NCI-H446 (cell line): ENCODE data around the gene FGD4.
A peak's percentile ranks its signal among the peaks of the same experiment; 100 is the strongest.

Source experiments
- DNase-seq, 2 experiments: peaks; one replicate each; lab custom pipeline; 2025; lab: John Stamatoyannopoulos, UW

FGD4 gene

DNA sequence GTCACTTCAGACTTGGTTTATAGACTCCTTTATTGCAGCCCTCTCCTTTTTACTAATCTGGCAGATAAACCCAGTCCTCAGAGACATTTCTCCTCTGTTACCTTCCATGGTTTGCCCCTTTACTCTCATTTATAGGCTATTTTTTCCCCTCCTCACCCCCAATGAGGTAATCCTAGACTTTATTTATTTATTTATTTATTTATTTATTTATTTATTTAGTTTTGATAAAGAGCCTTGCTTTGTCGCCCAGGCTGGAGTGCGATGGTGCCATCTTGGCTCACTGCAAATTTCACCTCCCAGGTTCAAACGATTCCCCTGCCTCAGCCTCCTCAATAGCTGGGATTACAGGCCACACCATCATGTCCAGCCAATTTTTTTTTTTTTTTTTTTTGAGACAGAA is 8.4 kb downstream of the FGD4 start:
- no peak for DNase-seq

GRCh38 chr12:32413412-32413811 is 14.1 kb downstream of the FGD4 start:
- DNase-seq: no peak

GRCh38 chr12:32418221-32418620 is 18.9 kb downstream of the FGD4 start:
- DNase-seq: no peak

DNA sequence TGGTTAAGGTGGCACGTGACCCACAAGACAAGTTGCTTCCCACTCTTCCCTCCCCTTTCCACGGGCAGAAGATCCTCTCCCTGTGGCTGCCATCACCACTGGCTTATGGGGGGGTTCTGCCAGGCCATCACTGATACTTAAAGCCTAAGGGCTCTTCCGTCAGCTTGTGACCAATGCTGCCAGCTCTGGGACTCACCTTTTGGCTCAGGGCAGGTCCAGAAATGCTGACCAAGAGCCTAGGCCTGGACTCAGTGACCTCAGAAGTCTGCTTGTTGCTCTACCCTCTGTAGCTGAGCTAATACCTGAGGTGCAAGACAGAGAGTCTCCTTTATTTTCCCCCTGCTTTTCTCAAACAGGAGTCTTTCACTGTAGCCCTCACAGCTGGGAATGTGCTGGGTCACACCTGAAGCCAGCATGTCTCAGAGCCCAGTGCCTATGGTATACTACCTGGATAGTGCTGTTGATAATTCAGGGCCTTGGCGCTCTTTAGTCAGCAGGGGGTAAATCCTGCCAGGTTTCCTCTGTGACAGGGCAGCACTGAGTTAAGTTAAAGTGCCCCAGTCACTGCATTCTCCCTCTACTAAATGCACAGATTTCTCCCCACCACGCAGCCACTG is 19.7 kb downstream of the FGD4 start:
- DNase-seq: no peak

DNA sequence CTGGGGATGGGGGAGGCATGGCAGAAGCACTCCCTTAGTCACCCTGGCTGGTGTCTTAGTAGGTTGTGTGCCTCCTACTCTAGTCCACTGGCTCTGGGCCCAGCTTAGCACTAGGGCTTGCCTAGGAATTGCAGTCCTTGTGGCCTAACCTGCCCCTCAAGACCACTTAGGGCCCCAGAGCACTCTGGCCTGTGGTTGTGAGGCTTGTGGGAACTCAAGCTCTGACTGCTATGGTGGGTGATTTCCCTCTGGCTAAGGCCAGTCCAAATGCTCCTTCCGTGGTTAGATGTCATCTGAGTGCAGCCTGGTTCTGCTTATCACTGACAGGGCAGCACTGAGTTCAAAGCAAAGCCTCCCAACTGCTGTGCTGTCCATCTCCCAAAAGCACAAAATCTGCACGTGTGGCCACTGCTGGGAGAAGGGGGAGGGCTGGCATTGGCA is 20.2 kb downstream of the FGD4 start:
- peak in 1 of 2 experiments; percentile 51 for DNase-seq

GRCh38 chr12:32420356-32420755 is 21.0 kb downstream of the FGD4 start:
- no peak for DNase-seq

DNA sequence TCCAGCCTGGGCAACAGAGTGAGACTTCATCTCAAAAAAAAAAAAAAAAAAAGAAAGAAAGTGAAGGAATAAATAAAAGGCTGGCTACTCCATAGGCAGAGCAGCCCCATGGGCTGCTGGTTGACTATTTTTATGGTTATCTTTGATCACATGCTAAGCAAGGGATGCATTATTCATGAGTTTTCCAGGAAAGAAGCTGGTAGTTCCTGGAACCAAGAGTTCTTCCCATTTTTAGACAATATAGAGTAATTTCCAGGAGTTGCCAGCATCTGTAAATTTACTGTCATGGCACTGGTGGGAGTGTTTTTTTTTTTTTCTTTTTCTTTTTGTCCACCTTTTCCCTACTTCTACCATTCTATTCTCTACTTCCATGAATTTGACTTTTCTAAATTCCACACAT is 24.2 kb downstream of the FGD4 start:
- no peak for DNase-seq

- no peak for DNase-seq
These were observed 31.7 kb downstream of the FGD4 start for GRCh38 chr12:32431025-32431424.

GRCh38 chr12:32435921-32436705 is 36.8 kb downstream of the FGD4 start:
- no peak for DNase-seq

GRCh38 chr12:32437095-32437515 is 37.7 kb downstream of the FGD4 start:
- no peak for DNase-seq

- no peak for DNase-seq
These were observed 40.9 kb downstream of the FGD4 start for GRCh38 chr12:32440120-32440865.

- no peak for DNase-seq
These were observed 44.1 kb downstream of the FGD4 start for GRCh38 chr12:32443491-32443890.

- peak; percentile 89 to 95 for DNase-seq
These were observed 45.5 kb downstream of the FGD4 start for GRCh38 chr12:32444895-32445294.

DNA sequence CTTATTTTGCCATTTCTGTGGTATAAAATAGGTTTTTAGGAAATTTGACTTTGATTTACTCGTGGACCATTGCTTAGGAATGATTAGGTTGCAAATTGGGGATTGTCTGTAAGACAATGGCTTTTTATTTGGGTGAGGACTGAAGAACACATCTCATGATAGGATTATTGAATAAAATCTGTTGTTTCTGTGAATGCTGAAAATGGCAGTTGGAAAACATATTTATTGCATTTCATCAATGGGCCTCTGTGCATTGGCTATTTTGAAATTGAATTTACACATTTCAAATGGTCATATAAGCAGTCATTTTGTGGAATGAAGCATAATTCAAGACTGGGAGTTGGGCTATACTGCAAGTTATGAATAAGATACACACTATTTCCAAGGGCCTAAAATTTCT is 46.0 kb downstream of the FGD4 start:
- DNase-seq: no peak

DNA sequence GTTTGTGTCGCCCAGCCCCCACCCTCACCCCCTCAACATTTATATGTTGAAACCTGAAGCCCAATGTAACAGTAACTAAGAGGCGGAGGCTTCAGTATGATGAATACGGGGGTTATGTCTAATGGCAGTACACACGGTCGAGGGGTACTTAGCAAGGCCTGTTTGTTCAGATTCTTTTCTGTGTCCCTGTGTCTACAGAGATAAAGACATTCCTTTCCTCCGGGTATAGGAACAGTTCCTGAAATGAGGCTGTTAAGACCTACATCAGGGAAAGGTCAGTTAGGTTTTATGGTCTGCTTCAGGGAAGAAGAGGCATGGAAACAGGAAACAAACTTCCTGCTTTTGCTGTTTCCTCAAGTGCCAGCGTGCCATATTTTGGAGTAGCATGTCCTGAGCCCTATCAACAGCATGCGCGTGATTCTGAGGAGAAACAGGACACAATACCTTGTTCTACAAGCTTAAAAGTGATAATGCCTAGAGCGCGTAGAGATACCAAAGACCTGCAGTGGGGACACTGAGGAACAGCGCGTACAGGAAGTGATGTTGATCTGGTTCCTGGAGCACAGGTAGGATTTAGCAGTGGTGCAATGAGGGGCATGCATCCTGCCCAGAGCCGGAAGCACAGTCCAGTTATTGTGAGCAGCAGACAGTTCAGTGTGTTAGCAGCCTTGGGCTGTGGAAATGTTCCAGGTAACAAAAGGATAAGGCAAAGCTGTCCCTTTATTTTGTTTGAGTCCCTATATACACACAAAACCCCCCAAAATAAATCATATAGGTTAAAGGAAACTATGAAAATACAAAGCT is 47.2 kb downstream of the FGD4 start:
- no peak for DNase-seq

- DNase-seq: no peak
These were observed 49.2 kb downstream of the FGD4 start for GRCh38 chr12:32448586-32448985.

- DNase-seq: no peak
These were observed 51.0 kb downstream of the FGD4 start for GRCh38 chr12:32450363-32450762.

- no peak for DNase-seq
These were observed 51.4 kb downstream of the FGD4 start for GRCh38 chr12:32450768-32451167.

DNA sequence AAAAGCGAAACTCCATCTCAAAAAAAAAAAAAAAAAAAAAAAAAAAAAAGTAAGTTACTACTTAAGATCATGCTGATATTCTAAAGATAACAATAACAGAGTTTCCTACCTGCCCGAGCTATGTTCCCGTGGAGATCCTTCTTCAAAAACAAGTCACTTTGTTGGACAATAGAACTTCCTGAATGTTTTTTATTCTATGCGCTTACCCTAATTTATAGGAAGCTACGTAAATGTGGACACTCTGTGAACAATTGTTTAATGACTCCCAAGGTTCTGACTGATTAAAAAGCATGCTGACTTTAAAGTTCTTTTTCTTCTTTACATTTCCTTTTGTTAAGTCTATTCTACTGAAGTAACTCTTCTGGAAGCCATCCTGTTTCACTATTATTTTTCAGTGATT is 52.5 kb downstream of the FGD4 start:
- no peak for DNase-seq

GRCh38 chr12:32454075-32454474 is 54.7 kb downstream of the FGD4 start:
- no peak for DNase-seq

- no peak for DNase-seq
These were observed 55.5 kb downstream of the FGD4 start for GRCh38 chr12:32454866-32455265.

GRCh38 chr12:32455607-32456071 is 56.3 kb downstream of the FGD4 start:
- DNase-seq: peak; percentile 62 to 72
